ENCODE results near the gene ANKUB1. TPM values are rescaled to one million over a fixed set of nuclear protein-coding genes. Genes with fewer than 3 reads are reported as not detected.

Gene ANKUB1
- total RNA-seq, 1 experiment from 2014 or later: not detected

DNA sequence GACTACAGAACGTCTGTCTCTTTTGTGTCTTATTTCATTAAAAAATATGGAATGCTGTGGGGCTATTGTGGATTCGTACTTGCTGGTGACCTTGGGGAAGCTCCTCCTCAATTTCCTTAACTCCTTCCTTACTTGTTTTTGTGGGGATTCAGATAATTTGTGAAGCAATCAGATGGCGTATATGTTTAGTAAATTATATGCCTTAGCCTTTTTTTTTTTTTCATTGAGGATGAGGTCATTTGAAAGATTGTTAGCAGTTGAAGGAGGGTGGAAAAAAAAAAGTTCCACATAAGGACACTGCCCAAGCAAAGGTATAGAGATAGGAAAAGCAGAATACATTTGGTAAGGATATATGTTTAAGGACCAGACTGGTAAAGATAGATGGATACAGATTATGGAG is 24.0 kb upstream of the ANKUB1 start:
- no TSS peak for BruUV-seq (replicated peaks)
- H3K4me1 ChIP-seq: peaks cover 6% of the 10 kb centered on the region

DNA sequence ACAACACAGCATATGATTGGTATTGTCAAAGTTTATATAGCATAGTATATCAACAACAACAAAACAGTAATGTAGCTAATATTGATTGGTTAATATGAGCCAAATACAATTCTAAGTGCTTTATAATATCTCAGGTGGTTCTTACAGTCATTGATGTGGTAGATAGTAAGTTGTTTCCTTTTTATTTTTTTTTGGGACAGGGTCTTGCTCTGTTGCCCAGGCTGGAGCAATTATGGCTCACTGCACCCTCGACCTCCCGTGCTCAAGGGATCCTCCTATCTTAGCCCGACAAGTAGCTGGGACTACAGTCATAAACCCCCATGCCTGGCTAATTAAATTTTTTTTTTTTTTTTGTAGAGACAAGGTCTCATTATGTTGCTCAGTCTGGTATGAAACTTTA is 23.4 kb upstream of the ANKUB1 start:
- H3K36me3 ChIP-seq (ENCODE audit: control insufficient read depth, insufficient read depth, low read length): no peaks in the 10 kb centered on the region
- ChIA-PET POLR2A (interaction anchor here (0.7 kb wide), 2 partner anchors 9 to 30 kb away, joined by 6 to 15 read pairs; no protein-coding TSS in a partner anchor), CTCF (no interaction called here)
- BruUV-seq (replicated peaks): no TSS peak
- no peak for DNase-seq
- no peak for TF ChIP-seq CTCF (IDR thresholded peaks at IDR 0.05; ENCODE audit: insufficient read depth in 1 of 2, low read depth in 1 of 2, low read length in 1 of 2, severe bottlenecking in 1 of 2, unreplicated experiment in 1 of 2)
- intact Hi-C loops (cut with micrococcal nuclease; ENCODE audit: unreplicated experiment): no loop called here
- no peaks in the 10 kb centered on the region for H3K9me3 ChIP-seq
- no peak overlapping the region for H3K27ac Mint-ChIP-seq (ENCODE audit: unreplicated experiment)
- no peaks in the 10 kb centered on the region for H3K27me3 Mint-ChIP-seq (ENCODE audit: insufficient read depth, unreplicated experiment)
- peaks cover 6% of the 10 kb centered on the region for H3K4me1 ChIP-seq
- H3K4me3 ChIP-seq (ENCODE audit: low read depth, low read length): no peak overlapping the region
- H3K9me3 Mint-ChIP-seq (ENCODE audit: unreplicated experiment): no peaks in the 10 kb centered on the region
- no peak overlapping the region for H3K4me3 Mint-ChIP-seq (ENCODE audit: unreplicated experiment)
- peaks cover 8% of the 10 kb centered on the region for H3K4me1 Mint-ChIP-seq (ENCODE audit: low read depth, unreplicated experiment)
- H3K27me3 ChIP-seq (replicated peaks; ENCODE audit: control insufficient read depth, insufficient read depth, low read length): no peaks in the 10 kb centered on the region
- H3K36me3 Mint-ChIP-seq (ENCODE audit: insufficient read depth, unreplicated experiment): peaks cover 10% of the 10 kb centered on the region

More for the DNA sequence above, 24.0 kb upstream of the ANKUB1 start:
- no peaks in the 10 kb centered on the region for H3K27me3 ChIP-seq (replicated peaks; ENCODE audit: control insufficient read depth, insufficient read depth, low read length)
- Mint-ChIP-seq H3K27ac (ENCODE audit: unreplicated experiment) (no peak overlapping the region), H3K36me3 (ENCODE audit: insufficient read depth, unreplicated experiment) (peaks cover 10% of the 10 kb centered on the region), H3K27me3 (ENCODE audit: insufficient read depth, unreplicated experiment) (no peaks in the 10 kb centered on the region), H3K4me1 (ENCODE audit: low read depth, unreplicated experiment) (peaks cover 8% of the 10 kb centered on the region), H3K4me3 (ENCODE audit: unreplicated experiment) (no peak overlapping the region), H3K9me3 (ENCODE audit: unreplicated experiment) (no peaks in the 10 kb centered on the region)
- H3K9me3 ChIP-seq: no peaks in the 10 kb centered on the region
- ChIA-PET CTCF (no interaction called here), POLR2A (interaction anchor here (0.7 kb wide), 2 partner anchors 8 to 30 kb away, joined by 6 to 15 read pairs; no protein-coding TSS in a partner anchor)
- no peak for DNase-seq
- no peak overlapping the region for H3K4me3 ChIP-seq (ENCODE audit: low read depth, low read length)
- no peaks in the 10 kb centered on the region for H3K36me3 ChIP-seq (ENCODE audit: control insufficient read depth, insufficient read depth, low read length)
- intact Hi-C loops (cut with micrococcal nuclease; ENCODE audit: unreplicated experiment): no loop called here
- TF ChIP-seq CTCF (IDR thresholded peaks at IDR 0.05; ENCODE audit: insufficient read depth in 1 of 2, low read depth in 1 of 2, low read length in 1 of 2, severe bottlenecking in 1 of 2, unreplicated experiment in 1 of 2): no peak

GRCh38 chr3:149815321-149815720 is 23.0 kb upstream of the ANKUB1 start:
- Mint-ChIP-seq H3K4me1 (ENCODE audit: low read depth, unreplicated experiment) (peaks cover 8% of the 10 kb centered on the region), H3K9me3 (ENCODE audit: unreplicated experiment) (no peaks in the 10 kb centered on the region), H3K27me3 (ENCODE audit: insufficient read depth, unreplicated experiment) (no peaks in the 10 kb centered on the region), H3K27ac (ENCODE audit: unreplicated experiment) (no peak overlapping the region), H3K36me3 (ENCODE audit: insufficient read depth, unreplicated experiment) (peaks cover 10% of the 10 kb centered on the region), H3K4me3 (ENCODE audit: unreplicated experiment) (no peak overlapping the region)
- Histone ChIP-seq H3K4me1 (peaks cover 6% of the 10 kb centered on the region), H3K36me3 (ENCODE audit: control insufficient read depth, insufficient read depth, low read length) (no peaks in the 10 kb centered on the region), H3K27me3 (replicated peaks; ENCODE audit: control insufficient read depth, insufficient read depth, low read length) (no peaks in the 10 kb centered on the region), H3K9me3 (no peaks in the 10 kb centered on the region), H3K4me3 (ENCODE audit: low read depth, low read length) (no peak overlapping the region)
- DNase-seq: no peak
- ChIA-PET CTCF (no interaction called here), POLR2A (no interaction called here)
- TF ChIP-seq CTCF (IDR thresholded peaks at IDR 0.05; ENCODE audit: insufficient read depth in 1 of 2, low read depth in 1 of 2, low read length in 1 of 2, severe bottlenecking in 1 of 2, unreplicated experiment in 1 of 2): no peak
- BruUV-seq (replicated peaks): no TSS peak
- intact Hi-C loops (cut with micrococcal nuclease; ENCODE audit: unreplicated experiment): no loop called here

Data from Caco-2 (cell line).